GM20000 (cell line): ENCODE measurements around the gene GSDME.

Source experiments
- DNase-seq: peaks from one replicate; pipeline ENCODE4 v3.0.0; 2012; ENCODE audit warnings: low spot score
- CTCF ChIP-seq: IDR thresholded peaks from 2 replicates; pipeline ENCODE4 v1.5.1; 2012; ENCODE audit warnings: mild to moderate bottlenecking, control low read depth; ENCODE audit errors: extremely low read depth, missing control alignments

Gene GSDME

GRCh38 chr7:24653316-24654085 lies 103.8 kb downstream of the GSDME start:
- TF ChIP-seq CTCF: no peak
- no peak for DNase-seq

- TF ChIP-seq CTCF: no peak
- DNase-seq: no peak
Observed at GRCh38 chr7:24652251-24652939, 104.9 kb downstream of the GSDME start.
